ENCODE data around the gene AK3.

The AK3 gene

GRCh38 chr9:4670591-4670990 is 70.4 kb downstream of the AK3 start:
- peaks cover 0 to 5% (median 0%) of the 10 kb centered on the region in 3 experiments for H3K27me3 ChIP-seq (ENCODE audit: control insufficient read depth in 3 of 3, insufficient read depth in 3 of 3, low read depth in 1 of 3, low read length in 3 of 3)
- no peaks in the 10 kb centered on the region for H3K4me1 ChIP-seq (ENCODE audit: control insufficient read depth in 2 of 2, insufficient read depth in 1 of 2, low read depth in 1 of 2, low read length in 2 of 2)
- no peaks in the 10 kb centered on the region for H3K9me3 ChIP-seq (replicated peaks in 1 of 2; ENCODE audit: control insufficient read depth in 2 of 2, insufficient read depth in 1 of 2, low read depth in 1 of 2, low read length in 2 of 2)
- H4K91ac ChIP-seq (ENCODE audit: low read depth, low read length, poor library complexity): no peak overlapping the region
- no peak overlapping the region for H3K4me3 ChIP-seq (ENCODE audit: low read length in 2 of 2)
- DNase-seq (ENCODE audit: low spot score): no peak
- no peaks in the 10 kb centered on the region for H3K79me1 ChIP-seq (ENCODE audit: low read depth, low read length)
- no peak overlapping the region for H2BK5ac ChIP-seq (ENCODE audit: low read length)
- H3K4ac ChIP-seq (ENCODE audit: low read length): no peak overlapping the region
- H3K9ac ChIP-seq (ENCODE audit: low read depth, low read length, poor library complexity): no peak overlapping the region
- peak overlapping the region; percentile 74 for H2AFZ ChIP-seq (ENCODE audit: low read length)
- H3K27ac ChIP-seq (replicated peaks; ENCODE audit: low read length): no peak overlapping the region
- no peaks in the 10 kb centered on the region for H3K36me3 ChIP-seq (replicated peaks in 1 of 2; ENCODE audit: control insufficient read depth in 2 of 2, insufficient read depth in 2 of 2, low read length in 2 of 2)
- H2BK12ac ChIP-seq (ENCODE audit: low read length): no peak overlapping the region
- no peak overlapping the region for H3K4me2 ChIP-seq (ENCODE audit: insufficient read depth, low read length, poor library complexity, severe bottlenecking)
- no CpG with 5 or more reads among the region's 3 CpGs for WGBS, 2 donors (ENCODE audit: extremely low coverage in 2 of 2, insufficient read length in 2 of 2, insufficient replicate concordance in 1 of 2)
- H3K23ac ChIP-seq (ENCODE audit: low read depth, low read length, poor library complexity): no peak overlapping the region
- no peak overlapping the region for H2AK5ac ChIP-seq (ENCODE audit: low read depth, low read length)
- H4K8ac ChIP-seq (ENCODE audit: low read depth, low read length): no peak overlapping the region
- H3K14ac ChIP-seq (ENCODE audit: low read length): no peak overlapping the region
- H3K18ac ChIP-seq (ENCODE audit: low read length): no peak overlapping the region
- no peak overlapping the region for H2BK15ac ChIP-seq (ENCODE audit: low read length)
- H2BK120ac ChIP-seq (ENCODE audit: low read depth, low read length): no peak overlapping the region

- H2BK5ac ChIP-seq (ENCODE audit: low read length): no peak overlapping the region
- no peak overlapping the region for H3K4me2 ChIP-seq (ENCODE audit: insufficient read depth, low read length, poor library complexity, severe bottlenecking)
- H2AFZ ChIP-seq (ENCODE audit: low read length): no peak overlapping the region
- H4K91ac ChIP-seq (ENCODE audit: low read depth, low read length, poor library complexity): no peak overlapping the region
- H3K9me3 ChIP-seq (replicated peaks in 1 of 2; ENCODE audit: control insufficient read depth in 2 of 2, insufficient read depth in 1 of 2, low read depth in 1 of 2, low read length in 2 of 2): no peaks in the 10 kb centered on the region
- no peak for DNase-seq (ENCODE audit: low spot score)
- no peak overlapping the region for H3K23ac ChIP-seq (ENCODE audit: low read depth, low read length, poor library complexity)
- H3K18ac ChIP-seq (ENCODE audit: low read length): no peak overlapping the region
- no peak overlapping the region for H3K27ac ChIP-seq (replicated peaks; ENCODE audit: low read length)
- no peak overlapping the region for H2AK5ac ChIP-seq (ENCODE audit: low read depth, low read length)
- H3K14ac ChIP-seq (ENCODE audit: low read length): no peak overlapping the region
- H2BK12ac ChIP-seq (ENCODE audit: low read length): no peak overlapping the region
- no peak overlapping the region for H2BK120ac ChIP-seq (ENCODE audit: low read depth, low read length)
- no peak overlapping the region for H3K9ac ChIP-seq (ENCODE audit: low read depth, low read length, poor library complexity)
- peaks cover 0 to 5% (median 0%) of the 10 kb centered on the region in 3 experiments for H3K27me3 ChIP-seq (ENCODE audit: control insufficient read depth in 3 of 3, insufficient read depth in 3 of 3, low read depth in 1 of 3, low read length in 3 of 3)
- H3K79me1 ChIP-seq (ENCODE audit: low read depth, low read length): no peaks in the 10 kb centered on the region
- H3K4ac ChIP-seq (ENCODE audit: low read length): no peak overlapping the region
- H2BK15ac ChIP-seq (ENCODE audit: low read length): no peak overlapping the region
- no peak overlapping the region for H3K4me3 ChIP-seq (ENCODE audit: low read length in 2 of 2)
- no peaks in the 10 kb centered on the region for H3K36me3 ChIP-seq (replicated peaks in 1 of 2; ENCODE audit: control insufficient read depth in 2 of 2, insufficient read depth in 2 of 2, low read length in 2 of 2)
- no peaks in the 10 kb centered on the region for H3K4me1 ChIP-seq (ENCODE audit: control insufficient read depth in 2 of 2, insufficient read depth in 1 of 2, low read depth in 1 of 2, low read length in 2 of 2)
- H4K8ac ChIP-seq (ENCODE audit: low read depth, low read length): no peak overlapping the region
Observed at GRCh38 chr9:4669890-4670289, 71.1 kb downstream of the AK3 start.

GRCh38 chr9:4668604-4669003 is 72.4 kb downstream of the AK3 start:
- no peak overlapping the region for H3K4me2 ChIP-seq (ENCODE audit: insufficient read depth, low read length, poor library complexity, severe bottlenecking)
- no peaks in the 10 kb centered on the region for H3K4me1 ChIP-seq (ENCODE audit: control insufficient read depth in 2 of 2, insufficient read depth in 1 of 2, low read depth in 1 of 2, low read length in 2 of 2)
- H2BK12ac ChIP-seq (ENCODE audit: low read length): no peak overlapping the region
- no peak overlapping the region for H2BK15ac ChIP-seq (ENCODE audit: low read length)
- no peak overlapping the region for H2BK120ac ChIP-seq (ENCODE audit: low read depth, low read length)
- H3K27ac ChIP-seq (replicated peaks; ENCODE audit: low read length): no peak overlapping the region
- H3K36me3 ChIP-seq (replicated peaks in 1 of 2; ENCODE audit: control insufficient read depth in 2 of 2, insufficient read depth in 2 of 2, low read length in 2 of 2): no peaks in the 10 kb centered on the region
- H4K8ac ChIP-seq (ENCODE audit: low read depth, low read length): no peak overlapping the region
- H3K79me1 ChIP-seq (ENCODE audit: low read depth, low read length): no peaks in the 10 kb centered on the region
- no peak overlapping the region for H2BK5ac ChIP-seq (ENCODE audit: low read length)
- no peak overlapping the region for H3K9ac ChIP-seq (ENCODE audit: low read depth, low read length, poor library complexity)
- no peak for DNase-seq (ENCODE audit: low spot score)
- H2AK5ac ChIP-seq (ENCODE audit: low read depth, low read length): no peak overlapping the region
- H3K23ac ChIP-seq (ENCODE audit: low read depth, low read length, poor library complexity): no peak overlapping the region
- no peaks in the 10 kb centered on the region for H3K9me3 ChIP-seq (replicated peaks in 1 of 2; ENCODE audit: control insufficient read depth in 2 of 2, insufficient read depth in 1 of 2, low read depth in 1 of 2, low read length in 2 of 2)
- H3K4me3 ChIP-seq (ENCODE audit: low read length in 2 of 2): no peak overlapping the region
- H3K4ac ChIP-seq (ENCODE audit: low read length): no peak overlapping the region
- no CpG with 5 or more reads among the region's 2 CpGs for WGBS, 2 donors (ENCODE audit: extremely low coverage in 2 of 2, insufficient read length in 2 of 2, insufficient replicate concordance in 1 of 2)
- H3K14ac ChIP-seq (ENCODE audit: low read length): no peak overlapping the region
- no peak overlapping the region for H2AFZ ChIP-seq (ENCODE audit: low read length)
- no peak overlapping the region for H3K18ac ChIP-seq (ENCODE audit: low read length)
- peaks cover 0 to 5% (median 0%) of the 10 kb centered on the region in 3 experiments for H3K27me3 ChIP-seq (ENCODE audit: control insufficient read depth in 3 of 3, insufficient read depth in 3 of 3, low read depth in 1 of 3, low read length in 3 of 3)
- no peak overlapping the region for H4K91ac ChIP-seq (ENCODE audit: low read depth, low read length, poor library complexity)

- Histone ChIP-seq H2BK12ac (ENCODE audit: low read length) (no peak overlapping the region), H3K27me3 (ENCODE audit: control insufficient read depth in 3 of 3, insufficient read depth in 3 of 3, low read depth in 1 of 3, low read length in 3 of 3) (peaks cover 0 to 5% (median 0%) of the 10 kb centered on the region in 3 experiments), H4K8ac (ENCODE audit: low read depth, low read length) (no peak overlapping the region), H3K4me2 (ENCODE audit: insufficient read depth, low read length, poor library complexity, severe bottlenecking) (no peak overlapping the region), H3K27ac (replicated peaks; ENCODE audit: low read length) (no peak overlapping the region), H3K23ac (ENCODE audit: low read depth, low read length, poor library complexity) (no peak overlapping the region), H3K18ac (ENCODE audit: low read length) (no peak overlapping the region), H3K79me1 (ENCODE audit: low read depth, low read length) (no peaks in the 10 kb centered on the region), H2AFZ (ENCODE audit: low read length) (no peak overlapping the region), H2BK120ac (ENCODE audit: low read depth, low read length) (no peak overlapping the region), H3K14ac (ENCODE audit: low read length) (no peak overlapping the region), H2BK15ac (ENCODE audit: low read length) (no peak overlapping the region), H3K36me3 (replicated peaks in 1 of 2; ENCODE audit: control insufficient read depth in 2 of 2, insufficient read depth in 2 of 2, low read length in 2 of 2) (no peaks in the 10 kb centered on the region), H3K4me3 (ENCODE audit: low read length in 2 of 2) (no peak overlapping the region), H3K4me1 (ENCODE audit: control insufficient read depth in 2 of 2, insufficient read depth in 1 of 2, low read depth in 1 of 2, low read length in 2 of 2) (peaks cover 5 to 6% of the 10 kb centered on the region in 2 donors), H2BK5ac (ENCODE audit: low read length) (no peak overlapping the region), H3K9ac (ENCODE audit: low read depth, low read length, poor library complexity) (no peak overlapping the region), H2AK5ac (ENCODE audit: low read depth, low read length) (no peak overlapping the region), H3K9me3 (replicated peaks in 1 of 2; ENCODE audit: control insufficient read depth in 2 of 2, insufficient read depth in 1 of 2, low read depth in 1 of 2, low read length in 2 of 2) (no peaks in the 10 kb centered on the region), H4K91ac (ENCODE audit: low read depth, low read length, poor library complexity) (no peak overlapping the region), H3K4ac (ENCODE audit: low read length) (no peak overlapping the region)
- no CpG with 5 or more reads among the region's 1 CpG for WGBS, 2 donors (ENCODE audit: extremely low coverage in 2 of 2, insufficient read length in 2 of 2, insufficient replicate concordance in 1 of 2)
- DNase-seq (ENCODE audit: low spot score): no peak
Observed at GRCh38 chr9:4667681-4668080, 73.3 kb downstream of the AK3 start.

Measured in neuronal stem cell (in vitro differentiated cells).